ENCODE data around the gene LRRD1. TPM values are rescaled to one million over a fixed set of nuclear protein-coding genes. Genes with fewer than 3 reads are reported as not detected.
"Not testable (repeated sequence)": the region's sequence is repeated elsewhere in the genome, so short reads cannot be mapped to it uniquely, and the experiment has no call there.

Gene LRRD1
- total RNA-seq, 2 donors from 2014 or later = not detected

DNA sequence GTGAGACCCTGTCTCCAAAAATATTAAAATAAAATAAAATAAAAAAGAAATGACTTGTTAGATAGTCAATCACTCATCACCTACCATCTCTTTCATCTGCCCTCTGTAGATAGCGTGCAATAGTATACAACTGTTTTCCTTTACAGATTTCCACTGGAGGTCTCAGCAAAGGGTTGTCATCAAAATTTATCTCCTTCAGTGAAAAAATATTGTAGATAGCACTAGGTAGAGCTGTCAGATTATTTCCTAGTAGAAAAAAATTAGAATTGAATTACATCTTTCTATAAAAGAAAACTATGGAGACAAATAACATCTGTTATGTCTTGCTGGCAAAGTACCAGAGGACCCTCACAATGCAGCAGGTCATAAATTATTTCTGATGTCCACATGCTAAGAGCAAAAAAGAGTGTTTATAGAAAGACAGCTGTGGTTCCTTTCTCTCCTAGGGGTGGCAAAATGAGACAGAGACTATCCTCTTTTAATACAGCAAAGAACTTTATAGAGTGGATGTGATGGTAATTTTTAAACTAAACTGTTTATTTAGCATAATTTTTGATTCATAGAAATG, 28.4 kb downstream of the LRRD1 start:
- 89% methylated on average over 1 of the region's 1 CpG; no CpG with 5 or more reads in 1 of the 2 experiments for WGBS, 2 experiments (ENCODE audit: insufficient coverage in 1 of 2, insufficient read length in 1 of 2)

DNA sequence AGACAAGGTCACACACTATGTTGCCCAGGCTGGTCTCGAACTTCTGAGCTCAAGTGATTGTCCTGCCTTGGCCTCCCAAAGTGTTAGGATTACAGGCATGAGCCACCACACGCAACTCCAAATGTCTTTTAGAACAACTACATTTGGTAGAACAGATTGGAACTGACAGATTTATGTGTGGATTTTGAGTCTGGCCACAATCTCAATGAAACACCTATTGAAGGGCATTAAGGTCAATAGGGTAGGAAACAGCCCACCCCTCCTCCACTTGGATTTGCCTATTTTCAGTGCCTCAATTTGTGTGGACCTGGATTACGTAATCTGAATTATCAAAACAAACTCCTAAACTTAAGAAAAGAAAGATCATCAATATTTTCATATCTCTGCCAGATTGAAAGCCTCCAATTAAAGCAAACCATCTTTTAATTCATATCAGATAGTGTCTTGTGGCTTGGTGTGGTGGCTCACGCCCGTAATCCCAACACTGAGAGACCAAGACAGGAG, 29.2 kb downstream of the LRRD1 start:
- no peaks in the 10 kb centered on the region for H3K36me3 ChIP-seq (ENCODE audit: control insufficient read depth, insufficient read depth, low read length)
- Mint-ChIP-seq H3K27me3 (ENCODE audit: insufficient read depth) (no peaks in the 10 kb centered on the region), H3K4me3 (no peak overlapping the region), H3K4me1 (no peaks in the 10 kb centered on the region), H3K9me3 (no peaks in the 10 kb centered on the region), H3K27ac (no peak overlapping the region), H3K36me3 (ENCODE audit: low read depth) (no peaks in the 10 kb centered on the region)
- DNase-seq = no peak
- TF ChIP-seq, protein P1, sequence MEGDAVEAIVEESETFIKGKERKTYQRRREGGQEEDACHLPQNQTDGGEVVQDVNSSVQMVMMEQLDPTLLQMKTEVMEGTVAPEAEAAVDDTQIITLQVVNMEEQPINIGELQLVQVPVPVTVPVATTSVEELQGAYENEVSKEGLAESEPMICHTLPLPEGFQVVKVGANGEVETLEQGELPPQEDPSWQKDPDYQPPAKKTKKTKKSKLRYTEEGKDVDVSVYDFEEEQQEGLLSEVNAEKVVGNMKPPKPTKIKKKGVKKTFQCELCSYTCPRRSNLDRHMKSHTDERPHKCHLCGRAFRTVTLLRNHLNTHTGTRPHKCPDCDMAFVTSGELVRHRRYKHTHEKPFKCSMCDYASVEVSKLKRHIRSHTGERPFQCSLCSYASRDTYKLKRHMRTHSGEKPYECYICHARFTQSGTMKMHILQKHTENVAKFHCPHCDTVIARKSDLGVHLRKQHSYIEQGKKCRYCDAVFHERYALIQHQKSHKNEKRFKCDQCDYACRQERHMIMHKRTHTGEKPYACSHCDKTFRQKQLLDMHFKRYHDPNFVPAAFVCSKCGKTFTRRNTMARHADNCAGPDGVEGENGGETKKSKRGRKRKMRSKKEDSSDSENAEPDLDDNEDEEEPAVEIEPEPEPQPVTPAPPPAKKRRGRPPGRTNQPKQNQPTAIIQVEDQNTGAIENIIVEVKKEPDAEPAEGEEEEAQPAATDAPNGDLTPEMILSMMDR (conservative IDR thresholded peaks at IDR 0.05) = no peak
- H3K9ac ChIP-seq (ENCODE audit: extremely low read depth, low read length, poor library complexity, severe bottlenecking) = no peak overlapping the region
- no peak overlapping the region for H3K4me3 ChIP-seq (ENCODE audit: low read length)
- H3K27ac ChIP-seq (ENCODE audit: low read depth, low read length) = no peak overlapping the region
- no peaks in the 10 kb centered on the region for H3K27me3 ChIP-seq (ENCODE audit: control insufficient read depth, insufficient read depth, low read length, poor library complexity, severe bottlenecking)
- 82 to 93% methylated on average over 2 to 5 of the region's 5 CpGs for WGBS, 2 experiments (ENCODE audit: insufficient coverage in 1 of 2, insufficient read length in 1 of 2)
- no peaks in the 10 kb centered on the region for H3K4me1 ChIP-seq (ENCODE audit: control insufficient read depth, insufficient read depth, low read length)
- H3K9me3 ChIP-seq (ENCODE audit: control insufficient read depth, low read length) = no peaks in the 10 kb centered on the region

More for the DNA sequence above, 28.4 kb downstream of the LRRD1 start:
- Mint-ChIP-seq H3K4me3 (no peak overlapping the region), H3K27ac (no peak overlapping the region), H3K27me3 (ENCODE audit: insufficient read depth) (no peaks in the 10 kb centered on the region), H3K9me3 (no peaks in the 10 kb centered on the region), H3K36me3 (ENCODE audit: low read depth) (no peaks in the 10 kb centered on the region), H3K4me1 (no peaks in the 10 kb centered on the region)
- H3K27me3 ChIP-seq (ENCODE audit: control insufficient read depth, insufficient read depth, low read length, poor library complexity, severe bottlenecking) = no peaks in the 10 kb centered on the region
- TF ChIP-seq, protein P1 (conservative IDR thresholded peaks at IDR 0.05) = no peak
- H3K4me3 ChIP-seq (ENCODE audit: low read length) = no peak overlapping the region
- no peak overlapping the region for H3K9ac ChIP-seq (ENCODE audit: extremely low read depth, low read length, poor library complexity, severe bottlenecking)
- H3K4me1 ChIP-seq (ENCODE audit: control insufficient read depth, insufficient read depth, low read length) = no peaks in the 10 kb centered on the region
- H3K27ac ChIP-seq (ENCODE audit: low read depth, low read length) = no peak overlapping the region
- H3K36me3 ChIP-seq (ENCODE audit: control insufficient read depth, insufficient read depth, low read length) = no peaks in the 10 kb centered on the region
- DNase-seq = no peak
- H3K9me3 ChIP-seq (ENCODE audit: control insufficient read depth, low read length) = no peaks in the 10 kb centered on the region

DNA sequence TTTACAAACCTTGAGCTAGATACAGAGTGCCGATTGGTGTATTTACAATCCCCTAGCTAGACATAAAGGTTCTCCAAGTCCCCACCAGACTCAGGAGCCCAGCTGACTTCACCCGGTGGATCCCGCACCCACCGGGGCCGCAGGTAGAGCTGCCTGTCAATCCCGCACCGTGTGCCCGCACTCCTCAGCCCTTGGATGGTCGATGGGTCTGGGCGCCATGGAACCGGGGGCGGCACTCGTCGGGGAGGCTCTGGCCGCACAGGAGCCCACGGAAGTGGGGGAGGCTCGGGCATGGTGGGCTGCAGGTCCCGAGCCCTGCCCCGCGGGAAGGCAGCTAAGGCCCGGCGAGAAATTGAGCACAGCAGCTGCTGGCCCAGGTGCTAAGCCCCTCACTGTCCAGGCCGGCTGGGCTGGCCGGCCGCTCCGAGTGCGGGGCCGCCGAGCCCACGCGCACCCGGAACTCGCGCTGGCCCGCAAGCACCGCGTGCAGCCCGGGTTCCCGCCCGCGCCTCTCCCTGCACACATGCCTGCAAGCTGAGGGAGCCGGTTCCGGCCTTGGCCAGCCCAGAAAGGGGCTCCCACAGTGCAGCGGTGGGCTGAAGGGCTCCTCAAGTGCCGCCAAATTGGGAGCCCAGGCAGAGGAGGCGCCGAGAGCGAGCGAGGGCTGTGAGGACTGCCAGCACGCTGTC, 35.6 kb downstream of the LRRD1 start:
- H3K27me3 ChIP-seq (ENCODE audit: control insufficient read depth, insufficient read depth, low read length, poor library complexity, severe bottlenecking); H3K4me3 Mint-ChIP-seq; H3K27me3 Mint-ChIP-seq (ENCODE audit: insufficient read depth); H3K4me1 ChIP-seq (ENCODE audit: control insufficient read depth, insufficient read depth, low read length); H3K4me3 ChIP-seq (ENCODE audit: low read length); H3K36me3 Mint-ChIP-seq (ENCODE audit: low read depth); H3K27ac Mint-ChIP-seq; H3K9ac ChIP-seq (ENCODE audit: extremely low read depth, low read length, poor library complexity, severe bottlenecking); H3K36me3 ChIP-seq (ENCODE audit: control insufficient read depth, insufficient read depth, low read length); H3K27ac ChIP-seq (ENCODE audit: low read depth, low read length); H3K9me3 ChIP-seq (ENCODE audit: control insufficient read depth, low read length); DNase-seq; H3K4me1 Mint-ChIP-seq: not testable (repeated sequence)
- peaks cover 23% of the 10 kb centered on the region for H3K9me3 Mint-ChIP-seq
- WGBS, 2 experiments (ENCODE audit: insufficient coverage in 1 of 2, insufficient read length in 1 of 2) = 87 to 93% methylated on average over 16 to 49 of the region's 50 CpGs

DNA sequence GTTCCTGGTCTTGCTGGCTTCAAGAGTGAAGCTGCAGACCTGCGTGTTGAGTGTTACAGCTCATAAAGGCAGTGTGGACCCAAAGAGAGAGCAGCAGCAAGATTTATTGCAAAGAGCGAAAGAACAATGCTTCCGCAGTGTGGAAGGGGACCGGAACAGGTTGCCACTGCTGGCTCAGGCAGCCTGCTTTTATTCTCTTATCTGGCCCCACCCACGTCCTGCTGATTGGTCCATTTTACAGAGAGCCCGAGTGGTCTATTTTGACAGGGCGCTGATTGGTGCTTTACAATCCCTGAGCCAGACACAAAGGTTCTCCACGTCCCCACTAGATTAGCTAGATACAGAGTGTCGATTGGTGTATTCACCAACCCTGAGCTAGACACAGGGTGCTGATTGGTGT, 36.2 kb downstream of the LRRD1 start:
- H3K27ac Mint-ChIP-seq; H3K4me3 ChIP-seq (ENCODE audit: low read length); H3K36me3 Mint-ChIP-seq (ENCODE audit: low read depth); H3K4me3 Mint-ChIP-seq; H3K9ac ChIP-seq (ENCODE audit: extremely low read depth, low read length, poor library complexity, severe bottlenecking); H3K27ac ChIP-seq (ENCODE audit: low read depth, low read length); H3K27me3 Mint-ChIP-seq (ENCODE audit: insufficient read depth); DNase-seq; H3K4me1 Mint-ChIP-seq; H3K4me1 ChIP-seq (ENCODE audit: control insufficient read depth, insufficient read depth, low read length); H3K9me3 ChIP-seq (ENCODE audit: control insufficient read depth, low read length); H3K36me3 ChIP-seq (ENCODE audit: control insufficient read depth, insufficient read depth, low read length); H3K27me3 ChIP-seq (ENCODE audit: control insufficient read depth, insufficient read depth, low read length, poor library complexity, severe bottlenecking): not testable (repeated sequence)
- 89 to 93% methylated on average over 7 to 9 of the region's 9 CpGs for WGBS, 2 experiments (ENCODE audit: insufficient coverage in 1 of 2, insufficient read length in 1 of 2)
- peaks cover 23% of the 10 kb centered on the region for H3K9me3 Mint-ChIP-seq
